MV-4-11 (cell line): ENCODE results near the gene CCR5AS.
A peak's percentile ranks its signal among the peaks of the same experiment; 100 is the strongest.

Experiments
- DNase-seq: peaks from one replicate; lab custom pipeline; 2025; lab: John Stamatoyannopoulos, UW

Gene CCR5AS

GRCh38 chr3:46380471-46381221 lies 26.2 kb downstream of the CCR5AS start:
- peak; percentile 35 for DNase-seq

- DNase-seq = peak; percentile 70
Measured at GRCh38 chr3:46378426-46378942, 28.4 kb downstream of the CCR5AS start.

GRCh38 chr3:46375814-46376213 lies 31.1 kb downstream of the CCR5AS start:
- no peak for DNase-seq

GRCh38 chr3:46375218-46375617 lies 31.6 kb downstream of the CCR5AS start:
- DNase-seq = no peak

- DNase-seq = no peak
Measured at GRCh38 chr3:46374755-46375154, 32.1 kb downstream of the CCR5AS start.

- DNase-seq = peak; percentile 59
Measured at GRCh38 chr3:46372492-46373359, 34.1 kb downstream of the CCR5AS start.

GRCh38 chr3:46371519-46372340 lies 35.1 kb downstream of the CCR5AS start:
- no peak for DNase-seq

- peak; percentile 21 for DNase-seq
Measured at GRCh38 chr3:46370839-46371518, 35.9 kb downstream of the CCR5AS start, which contains the start of gene CCR5. Gene CCR5 (plus strand): TSS chr3:46370946. CDS start chr3:46372903, 1,957 bp downstream.

GRCh38 chr3:46369675-46370132 lies 37.2 kb downstream of the CCR5AS start:
- DNase-seq = no peak

- no peak for DNase-seq
Measured at GRCh38 chr3:46369151-46369550, 37.7 kb downstream of the CCR5AS start.

- peak; percentile 97 for DNase-seq
Measured at GRCh38 chr3:46368569-46368968, 38.3 kb downstream of the CCR5AS start.

GRCh38 chr3:46367811-46368210 lies 39.1 kb downstream of the CCR5AS start:
- no peak for DNase-seq

- no peak for DNase-seq
Measured at GRCh38 chr3:46365737-46366524, 40.9 kb downstream of the CCR5AS start.

GRCh38 chr3:46365041-46365440 lies 41.8 kb downstream of the CCR5AS start:
- DNase-seq = no peak

- peak; percentile 97 for DNase-seq
Measured at GRCh38 chr3:46361408-46362283, 45.2 kb downstream of the CCR5AS start.

- peak; percentile 63 for DNase-seq
Measured at GRCh38 chr3:46360907-46361306, 46.0 kb downstream of the CCR5AS start.

GRCh38 chr3:46359733-46360493 lies 47.0 kb downstream of the CCR5AS start:
- peak; percentile 67 for DNase-seq

GRCh38 chr3:46358466-46358865 lies 48.4 kb downstream of the CCR5AS start:
- DNase-seq = no peak

GRCh38 chr3:46356909-46357308 lies 50.0 kb downstream of the CCR5AS start:
- no peak for DNase-seq
